SK-N-MC (cell line): ENCODE data around the gene C2orf80.
"Not testable (repeated sequence)": the region's sequence is repeated elsewhere in the genome, so short reads cannot be mapped to it uniquely, and the experiment has no call there.

Experiments used
- DNase-seq: peaks from one replicate; pipeline ENCODE4 v3.0.0-alpha.2; 2011; ENCODE audit warnings: low read depth, low spot score
- H3K27ac ChIP-seq: fragments of 200-600 bp; sonication (generic); 2 replicates; pipeline ENCODE4 v1.5.1; 2016; ENCODE audit warnings: mixed run types
- H3K36me3 ChIP-seq: fragments of 200-600 bp; sonication (generic); 2 replicates; pipeline ENCODE4 v1.6.1; 2017; ENCODE audit warnings: antibody characterized with exemption, low read length, mixed read lengths; ENCODE audit not compliant: insufficient read depth
- H3K4me3 ChIP-seq: fragments of 200-600 bp; sonication (generic); 2 replicates; pipeline ENCODE4 v1.5.1; 2016
- H3K9ac ChIP-seq: fragments of 200-600 bp; sonication (generic); 2 replicates; pipeline ENCODE4 v1.8.0; 2017; ENCODE audit warnings: mixed run types, mixed read lengths; ENCODE audit not compliant: insufficient read length
- H3K9me3 ChIP-seq: fragments of 200-600 bp; sonication (generic); 2 replicates; pipeline ENCODE4 v1.6.1; 2017; ENCODE audit warnings: low read depth, mild to moderate bottlenecking, antibody characterized with exemption, low read length, moderate library complexity, mixed read lengths
- EZH2 ChIP-seq: fragments of 200-600 bp; sonication (generic); IDR thresholded peaks from one replicate; pipeline ENCODE4 v1.6.1; 2017; ENCODE audit warnings: antibody characterized with exemption
- FOXP2 ChIP-seq: optimal IDR thresholded peaks from 2 replicates; pipeline ENCODE3; 2011; ENCODE audit warnings: mild to moderate bottlenecking, moderate library complexity; ENCODE audit not compliant: insufficient read depth; ENCODE audit errors: extremely low read length, control extremely low read depth
- POLR2AphosphoS5 ChIP-seq: IDR thresholded peaks from 2 replicates; pipeline ENCODE4 v1.6.1; 2012; ENCODE audit warnings: mild to moderate bottlenecking, low read depth, low read length, borderline replicate concordance

Gene C2orf80

DNA sequence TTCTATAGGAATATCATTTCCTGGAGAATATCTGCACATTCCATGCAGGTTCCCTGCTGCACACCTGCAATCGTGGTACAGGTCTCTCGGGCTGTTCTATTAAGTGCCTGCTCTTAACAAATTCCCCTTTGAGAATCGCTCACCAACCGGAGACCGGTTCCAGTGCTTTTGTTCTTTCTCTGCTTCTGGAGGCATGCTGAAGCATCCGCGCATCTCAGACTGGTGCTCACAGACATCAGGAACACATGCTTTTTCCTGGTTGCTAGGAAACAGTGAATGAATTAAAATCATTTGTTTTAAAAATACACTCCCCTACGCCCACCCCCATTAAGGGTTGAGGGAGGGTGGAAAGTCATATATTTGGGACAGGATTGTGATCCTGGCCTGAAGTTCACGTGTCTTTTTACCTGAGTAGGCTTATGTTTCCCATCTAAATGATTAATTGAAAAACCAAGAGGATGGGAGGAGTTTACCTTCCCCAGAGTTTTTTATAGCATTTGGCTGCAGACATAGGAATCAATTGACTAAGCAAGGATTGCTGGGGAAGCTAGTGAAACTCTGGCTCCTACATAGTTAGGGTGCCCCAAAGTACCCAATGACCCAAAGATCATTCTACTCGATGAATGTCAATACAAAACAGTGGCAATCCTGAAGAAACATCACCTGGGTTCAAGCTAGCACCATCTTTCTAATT lies at the start of gene C2orf80:
TSS of gene C2orf80 (minus strand) at position 221 of the 694 bp plus-strand sequence. CDS start 3,044 bp downstream, outside the sequence.
- Histone ChIP-seq H3K27ac (no peak within 1 kb of the TSS), H3K4me3 (no peak within 1 kb of the TSS), H3K36me3 (no peaks in the 10 kb centered on the region), H3K9ac (no peak within 1 kb of the TSS), H3K9me3 (no peaks in the 10 kb centered on the region)
- no peak for DNase-seq
- TF ChIP-seq EZH2, result no peak
- no peak for TF ChIP-seq FOXP2
- TF ChIP-seq POLR2AphosphoS5, result no peak

- Histone ChIP-seq H3K27ac (no peak overlapping the region), H3K36me3 (peaks cover 43% of the 10 kb centered on the region), H3K9me3 (no peaks in the 10 kb centered on the region), H3K4me3 (no peak overlapping the region), H3K9ac (no peak overlapping the region)
- no peak for DNase-seq
- TF ChIP-seq EZH2, result no peak
- TF ChIP-seq POLR2AphosphoS5, result no peak
- no peak for TF ChIP-seq FOXP2
Measured at GRCh38 chr2:208235860-208236259, 46.0 kb upstream of the C2orf80 start.

DNA sequence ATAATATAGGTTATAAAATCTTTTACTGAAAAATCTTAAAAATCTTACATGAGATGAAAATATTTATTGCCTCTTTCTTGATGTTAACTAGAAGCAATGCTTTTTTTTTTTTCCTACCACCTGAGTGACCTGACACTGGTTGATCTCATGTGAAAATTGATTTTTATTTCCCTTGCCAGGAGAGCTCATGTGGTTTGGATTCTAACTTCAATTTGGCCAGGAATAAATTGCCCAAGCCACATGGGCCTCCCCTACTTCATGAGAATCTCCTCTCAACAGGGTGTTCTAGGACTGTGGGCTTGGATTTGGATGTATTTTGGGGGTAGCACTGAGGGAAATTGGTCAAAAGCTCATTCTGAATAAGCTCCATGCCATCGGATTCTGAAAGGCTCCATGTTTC lies 45.0 kb upstream of the C2orf80 start:
- no peak for DNase-seq

DNA sequence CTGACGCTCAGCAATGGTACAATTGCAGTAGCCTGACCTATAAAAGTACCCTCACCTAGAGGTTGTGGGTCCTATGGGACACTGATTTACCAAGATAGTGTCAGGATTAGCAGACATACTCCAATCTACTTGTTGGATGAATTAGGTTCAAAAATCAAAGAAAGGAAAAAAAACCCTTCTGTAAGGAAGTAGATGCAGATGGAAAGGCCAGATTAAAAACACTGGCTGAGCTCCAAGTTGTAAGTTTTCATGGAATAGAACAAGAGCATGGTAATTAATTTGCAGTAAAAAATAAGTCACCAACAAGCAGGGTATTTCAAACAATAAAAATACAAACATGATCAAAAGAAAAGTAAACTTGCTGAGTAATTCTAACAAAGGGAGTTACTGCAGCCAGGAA lies 38.6 kb upstream of the C2orf80 start:
- Histone ChIP-seq H3K4me3 (no peak overlapping the region), H3K9me3 (no peaks in the 10 kb centered on the region), H3K27ac (no peak overlapping the region), H3K9ac (no peak overlapping the region), H3K36me3 (no peaks in the 10 kb centered on the region)
- DNase-seq, result no peak
- TF ChIP-seq FOXP2, result no peak
- TF ChIP-seq POLR2AphosphoS5, result no peak
- TF ChIP-seq EZH2, result no peak

More for the DNA sequence above, 45.0 kb upstream of the C2orf80 start:
- no peaks in the 10 kb centered on the region for H3K9me3 ChIP-seq
- no peak for TF ChIP-seq EZH2
- TF ChIP-seq FOXP2, result no peak
- no peak for TF ChIP-seq POLR2AphosphoS5
- no peak overlapping the region for H3K27ac ChIP-seq
- H3K4me3 ChIP-seq, result no peak overlapping the region
- H3K36me3 ChIP-seq, result peaks cover 35% of the 10 kb centered on the region
- no peak overlapping the region for H3K9ac ChIP-seq

GRCh38 chr2:208227581-208228232 lies 37.9 kb upstream of the C2orf80 start:
- Histone ChIP-seq H3K36me3 (no peaks in the 10 kb centered on the region), H3K4me3 (no peak overlapping the region), H3K9ac (no peak overlapping the region), H3K9me3 (no peaks in the 10 kb centered on the region), H3K27ac (no peak overlapping the region)
- DNase-seq, result no peak
- TF ChIP-seq FOXP2, result no peak
- no peak for TF ChIP-seq EZH2
- TF ChIP-seq POLR2AphosphoS5, result no peak

DNA sequence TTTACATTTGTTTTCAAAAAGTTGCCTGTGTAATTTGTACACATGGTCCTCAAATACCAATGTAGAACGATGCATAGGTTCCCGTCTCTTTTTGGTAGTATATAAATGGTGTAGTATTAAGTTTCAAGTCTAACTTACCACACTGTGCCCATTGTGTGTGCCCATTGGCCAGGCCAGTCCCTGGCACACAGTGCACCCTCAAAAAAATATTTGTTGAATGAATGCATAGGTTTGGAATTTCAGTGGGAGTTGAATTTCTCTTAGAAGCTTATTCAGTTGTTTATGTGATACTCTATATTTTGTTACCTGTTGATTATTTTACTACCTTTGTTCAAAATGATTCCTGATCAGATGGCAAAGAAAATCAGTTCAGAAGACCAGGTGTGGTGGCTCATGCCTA lies 35.0 kb upstream of the C2orf80 start:
- Histone ChIP-seq H3K27ac (no peak overlapping the region), H3K36me3 (no peaks in the 10 kb centered on the region), H3K4me3 (no peak overlapping the region), H3K9ac (no peak overlapping the region), H3K9me3 (no peaks in the 10 kb centered on the region)
- DNase-seq, result no peak
- TF ChIP-seq FOXP2, result no peak
- no peak for TF ChIP-seq POLR2AphosphoS5
- TF ChIP-seq EZH2, result no peak

GRCh38 chr2:208222351-208222750 lies 32.5 kb upstream of the C2orf80 start:
- Histone ChIP-seq H3K9me3 (no peaks in the 10 kb centered on the region), H3K36me3 (no peaks in the 10 kb centered on the region), H3K9ac (no peak overlapping the region), H3K27ac (no peak overlapping the region), H3K4me3 (no peak overlapping the region)
- TF ChIP-seq FOXP2, result no peak
- no peak for TF ChIP-seq EZH2
- TF ChIP-seq POLR2AphosphoS5, result no peak
- no peak for DNase-seq

GRCh38 chr2:208221873-208222272 lies 32.0 kb upstream of the C2orf80 start:
- not testable (repeated sequence) for H3K9ac ChIP-seq, H3K9me3 ChIP-seq, DNase-seq, H3K4me3 ChIP-seq, H3K36me3 ChIP-seq, H3K27ac ChIP-seq
